ENCODE measurements around the gene SAXO1.

DNA sequence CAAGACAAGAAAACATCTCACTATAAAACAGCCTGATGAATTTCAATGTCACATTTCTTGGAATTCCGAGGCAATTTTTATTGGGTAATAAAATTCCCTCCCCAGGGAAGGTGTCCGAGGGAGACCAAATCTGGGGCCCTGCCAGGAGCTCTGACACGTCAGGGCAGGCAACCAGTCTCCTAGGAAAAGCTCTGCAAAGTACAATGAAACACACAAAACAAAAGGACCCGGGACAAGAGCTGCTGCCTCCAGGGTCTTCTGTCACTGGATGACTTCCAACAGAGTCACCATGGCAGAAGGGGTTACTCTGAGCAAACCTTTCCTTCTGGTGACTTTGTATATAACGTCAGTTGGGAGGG, 50.8 kb downstream of the SAXO1 start:
- TF ChIP-seq POLR2A (IDR thresholded peaks at IDR 0.05; ENCODE audit: low read depth, low read length) (no peak), POLR2AphosphoS5 (IDR thresholded peaks at IDR 0.05; ENCODE audit: low read depth, low read length) (no peak)

Data from GM12892 (cell line).